NCI-H1694 treated with DMSO at 0.1 percent for 48 hours (cell line): ENCODE data around the gene ZNF853.
"Not testable (repeated sequence)": the region's sequence is repeated elsewhere in the genome, so short reads cannot be mapped to it uniquely, and the experiment has no call there.

Experiments
- DNase-seq: peaks from one replicate; lab custom pipeline; 2025; lab: John Stamatoyannopoulos, UW

ZNF853 gene

DNA sequence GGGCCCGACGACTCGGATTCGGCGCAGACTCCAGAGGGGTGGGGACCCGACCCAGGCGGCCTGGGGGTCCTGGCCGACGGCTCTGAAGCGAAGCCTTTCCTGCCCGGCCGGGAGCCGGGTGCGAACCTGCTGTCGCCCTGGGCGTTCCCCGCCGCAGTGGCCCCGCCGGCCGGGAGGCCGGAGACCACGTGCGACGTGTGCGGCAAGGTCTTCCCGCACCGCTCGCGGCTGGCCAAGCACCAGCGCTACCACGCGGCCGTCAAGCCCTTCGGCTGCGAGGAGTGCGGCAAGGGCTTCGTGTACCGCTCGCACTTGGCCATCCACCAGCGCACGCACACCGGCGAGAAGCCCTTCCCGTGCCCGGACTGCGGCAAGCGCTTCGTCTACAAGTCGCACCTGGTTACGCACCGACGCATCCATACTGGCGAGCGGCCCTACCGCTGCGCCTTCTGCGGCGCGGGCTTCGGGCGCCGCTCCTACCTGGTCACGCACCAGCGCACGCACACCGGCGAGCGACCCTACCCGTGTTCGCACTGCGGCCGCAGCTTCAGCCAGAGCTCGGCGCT is 37.1 kb downstream of the ZNF853 start:
- DNase-seq, result no peak

DNA sequence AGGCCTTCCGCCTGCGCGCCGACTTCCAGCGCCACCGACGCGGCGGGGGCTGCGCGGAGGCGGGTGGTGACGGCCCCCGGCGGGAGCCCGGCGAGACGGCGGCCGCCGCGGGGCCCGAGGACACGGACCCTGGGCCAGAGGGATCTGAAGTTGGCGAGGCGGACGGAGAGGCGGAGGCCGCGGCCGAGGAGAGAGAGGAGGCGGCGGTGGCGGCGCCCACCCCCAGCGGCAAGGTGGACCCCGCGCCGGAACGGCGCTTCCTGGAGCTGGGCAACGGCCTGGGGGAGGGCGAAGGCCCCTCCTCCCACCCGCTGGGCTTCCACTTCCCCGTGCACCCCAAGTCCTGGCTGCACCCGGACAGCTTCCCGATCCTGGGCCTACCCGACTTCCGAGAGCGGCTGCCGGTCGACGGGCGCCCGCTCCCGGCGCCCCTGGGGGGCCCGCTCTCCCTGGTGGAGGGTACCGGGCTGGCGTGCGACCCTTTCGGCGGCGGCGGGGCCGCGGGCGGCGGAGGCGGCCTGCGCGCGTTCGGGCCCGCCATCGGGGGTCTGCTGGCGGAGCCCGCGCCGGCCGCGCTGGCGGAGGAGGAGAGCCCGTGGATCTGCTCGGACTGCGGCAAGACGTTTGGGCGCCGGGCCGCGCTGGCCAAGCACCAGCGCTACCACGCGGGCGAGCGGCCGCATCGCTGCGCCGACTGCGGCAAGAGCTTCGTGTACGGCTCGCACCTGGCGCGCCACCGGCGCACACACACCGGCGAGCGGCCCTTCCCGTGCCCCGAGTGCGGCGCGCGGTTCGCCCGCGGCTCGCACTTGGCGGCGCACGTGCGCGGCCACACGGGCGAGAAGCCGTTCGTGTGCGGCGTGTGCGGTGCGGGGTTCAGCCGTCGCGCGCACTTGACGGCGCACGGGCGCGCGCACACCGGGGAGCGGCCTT is 37.9 kb downstream of the ZNF853 start:
- no peak for DNase-seq

DNA sequence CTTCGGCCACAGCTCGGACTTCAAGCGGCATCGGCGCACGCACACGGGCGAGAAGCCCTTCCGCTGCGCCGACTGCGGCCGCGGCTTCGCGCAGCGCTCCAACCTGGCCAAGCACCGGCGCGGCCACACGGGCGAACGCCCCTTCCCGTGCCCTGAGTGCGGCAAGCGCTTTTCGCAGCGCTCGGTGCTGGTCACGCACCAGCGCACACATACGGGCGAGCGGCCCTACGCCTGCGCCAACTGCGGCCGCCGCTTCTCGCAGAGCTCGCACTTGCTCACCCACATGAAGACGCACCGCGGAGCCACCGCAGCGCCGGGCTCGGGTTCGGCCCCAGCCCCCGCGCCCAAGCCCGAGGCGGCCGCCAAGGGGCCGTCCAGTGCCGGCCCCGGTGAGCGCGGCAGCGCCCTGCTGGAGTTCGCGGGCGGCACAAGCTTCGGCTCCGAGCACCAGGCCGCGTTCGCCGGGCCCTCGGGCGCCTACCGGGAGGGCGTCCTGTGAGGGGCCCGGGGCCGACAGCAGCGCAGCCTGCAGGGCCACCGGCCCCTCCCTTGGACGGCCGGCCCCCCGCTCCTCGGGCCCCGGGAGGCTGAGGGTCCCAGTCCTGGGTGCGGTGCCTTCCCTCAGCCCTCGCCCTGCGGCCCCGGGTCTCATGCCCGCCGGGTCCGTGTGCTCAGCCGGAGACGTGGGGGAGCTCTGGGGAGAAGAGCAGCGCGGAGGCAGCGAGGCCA is 38.9 kb downstream of the ZNF853 start:
- no peak for DNase-seq

DNA sequence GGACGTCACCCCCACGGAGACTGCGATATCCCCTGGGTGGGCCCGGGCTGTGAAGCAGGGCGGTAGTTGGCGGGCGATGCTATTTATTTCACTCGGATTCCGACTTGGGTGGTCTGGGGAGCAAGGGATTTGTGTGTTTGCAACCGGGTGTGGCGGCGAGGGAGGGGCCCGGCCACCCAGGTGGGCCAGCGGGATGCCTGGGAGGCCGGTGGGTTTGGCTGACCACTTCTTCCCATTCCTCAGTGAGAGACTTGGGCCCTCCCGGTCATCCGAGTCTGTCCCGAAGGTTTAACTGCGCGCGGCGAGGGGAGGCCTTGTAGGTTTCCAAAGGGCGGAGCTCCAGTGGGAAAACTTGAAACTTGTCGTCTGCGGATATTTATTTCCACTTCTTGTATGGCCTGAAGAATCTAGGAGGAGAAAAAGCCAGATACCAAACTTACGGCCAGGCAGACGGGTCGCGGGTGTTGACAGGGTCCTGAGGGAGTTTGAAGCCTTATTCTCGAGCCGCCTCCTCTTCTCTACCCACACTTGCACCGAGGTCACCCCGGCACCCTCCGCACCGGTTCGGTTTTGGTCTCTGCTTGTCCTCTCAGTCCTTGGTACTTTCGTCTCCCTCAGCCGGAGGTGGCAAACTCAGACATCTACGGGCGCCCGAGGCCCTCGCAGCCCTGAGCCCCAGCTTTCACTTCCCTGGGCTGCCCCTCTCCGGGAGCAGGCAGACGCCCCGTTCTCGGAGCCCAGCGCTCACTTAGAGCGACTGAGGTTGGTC is 39.6 kb downstream of the ZNF853 start:
- DNase-seq, result no peak

DNA sequence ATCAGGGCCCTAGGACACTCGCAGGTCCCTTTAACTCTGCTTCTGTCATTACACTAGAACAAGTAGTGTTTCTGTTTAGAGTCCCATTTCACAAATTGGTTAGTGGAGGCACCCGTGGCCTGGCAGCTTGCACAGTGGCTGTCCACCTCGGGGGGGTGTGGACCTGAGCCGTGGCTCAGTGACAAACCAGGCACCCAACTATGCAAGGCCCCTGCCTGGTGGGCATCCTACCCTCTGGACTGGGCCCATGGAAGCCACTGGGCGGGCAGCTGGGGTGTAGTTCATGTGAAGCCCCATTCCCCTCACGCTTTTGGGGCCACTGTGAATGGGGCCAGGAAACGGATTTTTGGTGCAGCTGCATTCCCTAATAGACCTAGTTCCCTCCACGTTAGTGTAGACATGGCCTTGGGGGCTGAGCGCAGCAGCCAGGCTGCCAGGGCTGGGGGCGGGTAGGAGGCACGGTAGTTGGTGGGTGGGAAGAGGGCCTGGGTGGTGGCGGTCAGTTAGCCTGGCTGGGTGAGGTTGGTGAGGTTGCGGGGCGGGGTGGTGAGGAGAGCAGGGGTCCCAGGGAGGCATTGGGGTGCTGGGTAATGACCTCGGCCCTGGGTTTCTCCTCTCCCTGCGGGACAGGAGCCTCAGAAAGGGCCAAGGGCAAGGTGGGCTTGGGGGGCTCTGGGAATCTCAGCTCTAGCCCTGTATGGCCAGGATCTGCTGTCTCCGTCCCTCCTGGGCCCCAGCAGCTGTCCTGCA is 40.4 kb downstream of the ZNF853 start:
- DNase-seq, result no peak

DNA sequence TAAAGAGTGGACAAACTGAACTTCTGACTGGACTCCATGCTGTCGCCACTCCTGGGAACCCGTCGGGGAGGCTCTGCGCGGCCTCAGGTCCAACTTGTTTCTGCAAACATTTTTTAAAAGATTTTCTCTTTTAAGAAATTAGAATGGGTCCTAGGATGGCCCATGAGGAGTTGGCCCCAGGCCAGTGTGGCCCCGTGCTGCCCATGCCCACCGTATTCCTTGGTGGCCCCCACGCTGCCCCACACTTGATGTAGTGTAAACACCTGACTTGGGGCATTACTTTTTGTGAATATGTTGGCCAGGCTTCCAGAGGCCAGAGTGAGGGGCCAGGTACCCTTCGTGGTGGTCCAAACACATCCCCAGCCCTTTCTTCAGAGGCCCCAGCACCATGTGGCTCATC is 41.0 kb downstream of the ZNF853 start:
- no peak for DNase-seq

DNA sequence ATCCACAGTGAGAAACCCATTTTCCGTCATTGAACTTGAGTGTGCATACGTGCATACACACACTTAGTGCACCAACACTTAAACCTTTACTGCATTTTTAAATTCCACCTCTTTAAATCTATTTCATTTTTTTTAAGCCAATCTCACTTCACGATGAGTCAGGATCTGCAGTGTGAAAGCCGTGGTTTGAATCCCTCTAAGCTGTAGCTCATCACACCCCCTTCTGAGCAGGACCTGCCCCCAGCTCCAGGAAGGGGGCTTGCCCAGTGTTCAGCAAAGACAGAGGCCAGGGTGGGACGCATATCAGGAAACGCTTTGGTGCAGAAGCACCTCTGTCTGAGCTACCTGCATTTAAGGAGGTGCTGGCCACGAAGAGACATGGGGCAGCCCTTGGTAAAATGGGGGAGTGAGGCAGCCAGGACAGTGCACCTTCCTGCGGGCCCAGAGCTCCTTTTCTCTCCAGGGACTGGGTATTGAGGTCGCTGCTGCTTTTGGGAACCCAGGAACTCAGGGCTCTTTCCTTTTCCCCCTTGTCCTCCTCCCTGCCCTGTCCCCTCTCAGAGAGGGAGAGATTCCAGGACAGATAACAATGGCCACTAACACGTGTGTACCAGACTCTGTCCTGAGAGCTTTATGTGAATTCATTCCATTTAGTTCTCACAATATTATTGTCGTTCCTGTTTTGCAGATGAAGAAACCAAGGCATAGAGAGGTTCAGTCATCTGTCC is 43.4 kb downstream of the ZNF853 start:
- no peak for DNase-seq

DNA sequence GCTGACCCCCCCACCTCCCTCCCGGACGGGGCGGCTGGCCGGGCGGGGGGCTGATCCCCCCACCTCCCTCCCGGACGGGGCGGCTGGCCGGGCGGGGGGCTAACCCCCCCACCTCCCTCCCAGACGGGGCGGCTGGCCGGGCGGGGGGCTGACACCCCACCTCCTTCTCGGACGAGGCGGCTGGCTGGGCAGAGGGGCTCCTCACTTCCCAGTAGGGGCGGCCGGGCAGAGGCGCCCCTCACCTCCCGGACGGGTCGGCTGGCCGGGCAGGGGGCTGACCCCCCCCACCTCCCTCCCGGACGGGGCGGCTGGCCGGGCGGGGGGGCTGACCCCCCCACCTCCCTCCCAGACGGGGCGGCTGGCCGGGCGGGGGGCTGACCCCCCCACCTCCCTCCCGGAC is 55.4 kb downstream of the ZNF853 start:
- not testable (repeated sequence) for DNase-seq
